Mucosa of stomach (tissue), 1 donor: ENCODE data around the gene SH3YL1.

Source experiments
- H3K27me3 ChIP-seq: one replicate; pipeline ENCODE4 v1.7.0; 2013; ENCODE audit warnings: mild to moderate bottlenecking, low read length; ENCODE audit not compliant: control insufficient read depth, insufficient read depth
- H3K36me3 ChIP-seq: one replicate; pipeline ENCODE4 v1.7.0; 2013; ENCODE audit warnings: low read length; ENCODE audit not compliant: control insufficient read depth, insufficient read depth
- H3K4me1 ChIP-seq: one replicate; pipeline ENCODE4 v1.7.0; 2013; ENCODE audit warnings: mild to moderate bottlenecking, low read length; ENCODE audit not compliant: control insufficient read depth, insufficient read depth
- H3K4me3 ChIP-seq: one replicate; pipeline ENCODE4 v1.7.0; 2013; ENCODE audit warnings: low read length
- H3K9ac ChIP-seq: one replicate; pipeline ENCODE4 v1.7.0; 2013; ENCODE audit warnings: mild to moderate bottlenecking, low read length, moderate library complexity
- H3K9me3 ChIP-seq: one replicate; pipeline ENCODE4 v1.7.0; 2013; ENCODE audit warnings: mild to moderate bottlenecking, low read length, moderate library complexity; ENCODE audit not compliant: control insufficient read depth
- donor health status: Pancreatic carcinoma.

The SH3YL1 gene

DNA sequence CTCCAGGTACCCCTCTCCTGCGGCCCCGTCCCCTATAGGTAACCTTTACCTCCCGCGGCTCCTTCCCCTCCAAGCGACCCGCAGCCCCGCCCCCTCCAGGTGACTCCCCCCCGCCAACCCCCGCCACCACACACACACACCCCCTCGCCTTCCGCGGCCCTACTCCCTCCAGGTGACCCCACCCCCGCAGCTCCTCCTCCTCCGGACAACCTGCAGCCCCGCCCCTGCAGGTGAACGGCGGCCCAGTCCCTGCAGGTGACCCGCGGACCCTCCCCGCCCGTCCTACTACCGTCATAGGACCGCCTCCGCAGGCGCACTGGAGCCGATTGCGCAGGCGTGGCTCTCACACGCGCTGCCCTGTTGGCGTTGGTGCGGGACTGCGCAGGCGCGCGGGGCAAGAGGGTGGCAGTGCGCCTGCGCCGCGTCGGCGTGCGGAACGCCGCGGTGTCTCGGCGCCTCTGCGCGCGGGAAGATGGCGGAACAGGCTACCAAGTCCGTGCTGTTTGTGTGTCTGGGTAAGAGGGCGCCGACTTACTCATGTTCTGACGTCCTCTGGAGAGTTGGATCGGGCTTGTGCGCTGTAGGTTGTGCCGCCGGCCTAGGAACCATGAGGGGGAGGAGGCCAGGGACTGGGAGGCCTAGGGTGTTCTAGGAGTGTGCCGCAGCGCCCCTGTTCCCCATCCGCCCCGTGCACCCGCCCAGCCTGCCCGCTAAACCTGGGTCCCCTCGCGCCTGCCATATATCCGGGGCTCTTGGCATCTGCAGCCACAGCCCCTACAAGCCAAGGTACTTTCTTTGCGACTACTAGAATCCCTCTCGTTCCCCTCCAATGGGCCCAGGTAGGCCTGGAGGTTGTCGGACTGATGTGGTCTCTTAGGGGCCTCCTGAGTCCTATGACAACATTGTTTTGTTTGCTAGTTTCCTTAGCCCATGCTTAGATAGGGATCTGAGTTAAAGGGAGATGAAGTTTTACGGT lies 949 bp upstream of the SH3YL1 start, which contains the start of gene ACP1:
Gene ACP1, plus strand, starts transcription at position 455 of the 976 bp plus-strand sequence. Its CDS starts 18 bp downstream, at position 473.
- Histone ChIP-seq H3K4me3 (peak within 1 kb of the TSS; percentile 86), H3K9me3 (no peaks in the 10 kb centered on the region), H3K9ac (peak within 1 kb of the TSS; percentile 89), H3K36me3 (no peaks in the 10 kb centered on the region), H3K27me3 (no peaks in the 10 kb centered on the region), H3K4me1 (peaks cover 27% of the 10 kb centered on the region)

DNA sequence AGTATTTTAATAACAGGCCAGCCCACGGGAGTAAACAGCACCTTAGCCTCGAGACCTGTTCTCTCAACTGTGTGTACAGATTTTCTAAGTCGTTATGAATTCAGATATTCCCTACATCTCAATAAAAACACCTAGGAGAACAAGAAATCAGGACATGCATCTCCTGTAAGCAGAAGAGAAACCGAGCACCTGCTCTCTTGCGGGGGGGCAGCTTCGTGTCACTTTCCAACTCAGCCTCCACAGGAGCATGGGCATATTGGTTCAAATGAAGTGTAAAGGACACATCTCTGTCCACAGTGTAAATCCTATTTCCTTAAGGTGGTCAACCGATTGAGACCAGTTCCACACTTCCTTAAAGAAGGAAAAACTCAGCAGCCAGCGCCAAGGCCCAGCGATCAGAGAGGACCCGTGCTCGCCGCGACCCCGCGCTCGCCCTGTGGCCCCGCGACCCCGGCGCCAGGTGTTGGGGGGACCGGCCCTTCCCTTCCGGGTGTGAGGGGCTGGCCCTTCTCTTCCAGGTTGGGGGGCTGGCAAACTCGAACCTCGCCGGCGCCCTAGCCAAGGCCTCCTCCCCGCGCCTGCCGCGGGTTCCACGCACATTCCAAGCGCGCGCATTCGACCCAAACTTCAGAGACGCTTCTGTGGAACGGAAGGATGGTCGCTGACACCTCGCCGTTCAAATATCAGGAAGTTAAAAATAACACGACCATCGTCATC lies 652 bp downstream of the SH3YL1 start:
- Histone ChIP-seq H3K9ac (peak overlapping the region; percentile 64), H3K27me3 (no peaks in the 10 kb centered on the region), H3K4me1 (peaks cover 22% of the 10 kb centered on the region), H3K9me3 (no peaks in the 10 kb centered on the region), H3K36me3 (no peaks in the 10 kb centered on the region), H3K4me3 (peak overlapping the region; percentile 33)

DNA sequence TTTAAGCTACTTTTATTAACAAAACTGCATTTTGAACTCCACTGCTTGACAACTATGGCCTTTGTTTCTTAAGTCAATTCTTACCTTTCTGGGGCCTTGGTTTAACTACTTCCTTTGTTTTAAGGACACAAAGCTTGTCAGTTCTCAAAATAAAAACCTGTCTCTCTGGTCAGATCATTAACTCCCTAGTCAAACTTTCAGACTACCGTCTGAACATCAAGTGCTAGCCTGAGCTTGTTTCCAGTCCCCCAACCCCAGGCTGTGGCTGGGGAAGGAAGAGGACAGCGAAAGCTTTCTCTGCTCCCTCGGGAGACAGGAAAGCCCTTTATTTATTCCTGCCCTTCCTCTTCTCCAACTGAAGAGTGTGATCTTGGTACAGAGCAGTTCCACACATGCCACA lies 1.7 kb downstream of the SH3YL1 start:
- Histone ChIP-seq H3K4me1 (peaks cover 22% of the 10 kb centered on the region), H3K4me3 (no peak overlapping the region), H3K36me3 (no peaks in the 10 kb centered on the region), H3K27me3 (no peaks in the 10 kb centered on the region), H3K9ac (peak overlapping the region; percentile 48), H3K9me3 (no peaks in the 10 kb centered on the region)

DNA sequence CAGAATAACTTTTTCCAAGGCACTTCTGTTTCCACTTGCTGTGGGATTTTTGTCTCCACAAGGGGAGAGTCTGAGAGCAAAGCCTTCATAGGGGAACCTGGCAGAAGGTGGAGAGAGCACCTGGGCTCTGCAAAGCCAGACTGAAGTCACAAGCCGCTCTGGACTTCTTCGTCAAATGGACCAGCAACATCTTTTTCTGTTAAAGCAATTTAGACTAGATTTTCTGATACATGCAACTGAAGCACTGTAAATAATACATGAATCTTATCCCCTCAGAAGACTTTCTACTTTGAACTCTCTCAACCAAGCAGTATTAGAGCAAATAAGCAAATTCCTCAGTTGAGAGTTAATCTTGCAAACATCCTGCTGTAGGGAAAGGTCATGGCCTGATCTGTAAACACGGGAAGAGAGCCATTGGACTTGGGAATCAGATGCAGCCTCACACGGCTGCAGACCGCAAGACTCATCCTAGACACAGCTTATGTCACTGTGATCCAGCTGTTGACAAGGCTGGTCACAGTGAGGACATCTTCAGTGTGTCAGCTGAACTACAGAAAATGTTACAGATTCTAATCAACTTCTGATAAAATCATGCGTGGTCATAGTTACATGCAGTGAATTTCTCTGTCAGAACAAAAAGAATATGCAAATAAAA lies 3.2 kb downstream of the SH3YL1 start:
- Histone ChIP-seq H3K27me3 (no peaks in the 10 kb centered on the region), H3K9me3 (no peaks in the 10 kb centered on the region), H3K36me3 (no peaks in the 10 kb centered on the region), H3K4me3 (no peak overlapping the region), H3K4me1 (peaks cover 13% of the 10 kb centered on the region), H3K9ac (no peak overlapping the region)

DNA sequence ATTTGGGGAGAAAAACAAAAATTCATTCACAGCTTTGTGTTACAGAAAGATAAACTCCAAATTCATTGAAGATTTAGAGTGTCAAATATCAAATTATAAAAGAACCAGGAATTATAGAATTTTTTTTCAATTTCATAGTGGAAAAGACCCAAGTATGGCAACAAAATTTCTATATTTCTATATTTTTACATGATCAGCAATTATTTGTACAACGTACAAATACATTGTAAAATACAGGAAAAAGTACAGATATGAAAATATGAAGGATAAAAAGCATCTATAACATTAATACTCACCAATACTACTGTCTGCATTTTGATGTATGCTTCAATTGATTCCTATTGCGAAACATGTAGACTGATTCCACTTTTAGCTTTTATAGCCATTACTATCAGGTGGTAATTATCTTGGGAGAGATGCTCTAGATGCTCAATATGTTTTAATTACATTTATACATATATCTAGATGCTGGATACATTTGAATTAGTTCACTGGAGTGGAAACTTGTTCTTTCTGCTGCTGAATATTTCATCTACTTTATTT lies 4.0 kb downstream of the SH3YL1 start:
- H3K4me1 ChIP-seq, result peaks cover 13% of the 10 kb centered on the region
- no peaks in the 10 kb centered on the region for H3K36me3 ChIP-seq
- no peak overlapping the region for H3K9ac ChIP-seq
- no peaks in the 10 kb centered on the region for H3K9me3 ChIP-seq
- no peaks in the 10 kb centered on the region for H3K27me3 ChIP-seq
- H3K4me3 ChIP-seq, result no peak overlapping the region

- Histone ChIP-seq H3K27me3 (no peaks in the 10 kb centered on the region), H3K4me3 (no peak overlapping the region), H3K4me1 (peaks cover 13% of the 10 kb centered on the region), H3K9me3 (no peaks in the 10 kb centered on the region), H3K9ac (no peak overlapping the region), H3K36me3 (no peaks in the 10 kb centered on the region)
Observed at GRCh38 chr2:258933-259332, 4.9 kb downstream of the SH3YL1 start.

DNA sequence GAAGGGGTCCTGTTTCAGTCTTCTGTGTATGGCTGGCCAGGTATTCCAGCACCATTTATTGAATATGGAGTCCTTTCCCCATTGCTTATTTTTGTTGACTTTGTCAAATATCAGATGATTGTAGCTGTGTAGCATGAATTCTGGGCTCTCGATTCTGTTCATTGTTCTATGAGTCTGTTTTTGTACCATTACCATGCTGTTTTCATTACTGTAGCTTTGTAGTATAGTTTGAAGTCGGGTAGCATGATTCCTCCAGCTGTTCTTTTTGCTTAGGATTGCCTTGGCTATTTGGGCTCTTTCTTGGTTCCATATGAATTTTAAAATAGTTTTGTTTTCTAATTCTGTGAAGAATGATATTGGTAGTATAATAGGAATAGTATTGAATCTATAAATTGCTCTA lies 6.0 kb downstream of the SH3YL1 start:
- H3K9ac ChIP-seq, result no peak overlapping the region
- H3K4me3 ChIP-seq, result no peak overlapping the region
- no peaks in the 10 kb centered on the region for H3K36me3 ChIP-seq
- H3K9me3 ChIP-seq, result no peaks in the 10 kb centered on the region
- H3K27me3 ChIP-seq, result no peaks in the 10 kb centered on the region
- peaks cover 9% of the 10 kb centered on the region for H3K4me1 ChIP-seq

DNA sequence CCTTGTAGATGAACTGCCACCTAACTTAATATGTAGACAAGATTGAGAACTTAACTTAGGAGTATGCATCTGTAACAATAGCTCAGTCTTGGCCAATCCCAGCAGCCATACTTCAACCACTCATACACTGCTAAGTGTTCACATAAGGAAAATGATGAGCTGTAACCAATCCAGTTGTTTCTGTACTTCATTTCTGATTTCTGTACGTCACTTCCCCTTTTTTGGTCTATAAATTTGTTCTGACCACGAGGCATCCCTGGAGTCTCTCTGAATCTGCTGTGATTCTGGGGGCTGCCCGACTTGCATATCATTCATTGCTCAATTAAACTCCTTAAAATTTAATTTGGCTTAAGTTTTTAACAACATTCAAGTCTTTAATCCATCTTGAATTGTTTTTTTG lies 6.4 kb downstream of the SH3YL1 start:
- Histone ChIP-seq H3K9ac (no peak overlapping the region), H3K27me3 (no peaks in the 10 kb centered on the region), H3K4me3 (no peak overlapping the region), H3K36me3 (no peaks in the 10 kb centered on the region), H3K4me1 (peaks cover 5% of the 10 kb centered on the region), H3K9me3 (no peaks in the 10 kb centered on the region)

DNA sequence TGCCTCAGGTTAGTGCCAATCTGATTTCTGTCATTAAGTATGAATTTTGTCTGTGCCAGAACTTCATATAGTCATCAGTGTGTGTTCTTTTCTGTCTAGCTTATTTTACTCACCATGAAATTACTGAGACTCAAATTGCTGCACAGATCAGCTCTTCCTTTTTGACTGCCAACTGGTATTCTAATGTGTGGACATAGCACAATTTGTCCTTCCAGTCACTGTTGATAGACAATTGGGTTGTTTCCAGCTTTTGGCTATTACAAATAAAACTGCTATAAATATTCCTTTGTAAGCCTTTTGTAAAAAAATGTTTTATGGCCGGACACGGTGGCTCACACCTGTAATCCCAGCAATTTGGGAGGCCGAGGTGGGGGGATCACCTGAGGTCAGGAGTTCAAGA lies 7.7 kb downstream of the SH3YL1 start:
- Histone ChIP-seq H3K4me3 (no peak overlapping the region), H3K9ac (no peak overlapping the region), H3K4me1 (no peaks in the 10 kb centered on the region), H3K27me3 (no peaks in the 10 kb centered on the region), H3K9me3 (no peaks in the 10 kb centered on the region), H3K36me3 (no peaks in the 10 kb centered on the region)

- no peak overlapping the region for H3K9ac ChIP-seq
- no peak overlapping the region for H3K4me3 ChIP-seq
- H3K9me3 ChIP-seq, result no peaks in the 10 kb centered on the region
- no peaks in the 10 kb centered on the region for H3K4me1 ChIP-seq
- no peaks in the 10 kb centered on the region for H3K36me3 ChIP-seq
- H3K27me3 ChIP-seq, result no peaks in the 10 kb centered on the region
Observed at GRCh38 chr2:255195-255594, 8.6 kb downstream of the SH3YL1 start.

- Histone ChIP-seq H3K36me3 (no peaks in the 10 kb centered on the region), H3K27me3 (no peaks in the 10 kb centered on the region), H3K4me1 (no peaks in the 10 kb centered on the region), H3K4me3 (no peak overlapping the region), H3K9ac (no peak overlapping the region), H3K9me3 (no peaks in the 10 kb centered on the region)
Observed at GRCh38 chr2:254241-254640, 9.6 kb downstream of the SH3YL1 start.
